ENCODE results near the gene HHATL.

HHATL gene

GRCh38 chr3:42692667-42693529, 9.7 kb downstream of the HHATL start:
- H3K4me3 ChIP-seq (ENCODE audit: control insufficient read depth, low read depth, low read length) = no peak overlapping the region
- TF ChIP-seq CTCF (IDR thresholded peaks at IDR 0.05; ENCODE audit: control insufficient read depth, insufficient read depth, low read depth, low read length, missing control alignments) = no peak
- no peak for DNase-seq (ENCODE audit: low read depth)

DNA sequence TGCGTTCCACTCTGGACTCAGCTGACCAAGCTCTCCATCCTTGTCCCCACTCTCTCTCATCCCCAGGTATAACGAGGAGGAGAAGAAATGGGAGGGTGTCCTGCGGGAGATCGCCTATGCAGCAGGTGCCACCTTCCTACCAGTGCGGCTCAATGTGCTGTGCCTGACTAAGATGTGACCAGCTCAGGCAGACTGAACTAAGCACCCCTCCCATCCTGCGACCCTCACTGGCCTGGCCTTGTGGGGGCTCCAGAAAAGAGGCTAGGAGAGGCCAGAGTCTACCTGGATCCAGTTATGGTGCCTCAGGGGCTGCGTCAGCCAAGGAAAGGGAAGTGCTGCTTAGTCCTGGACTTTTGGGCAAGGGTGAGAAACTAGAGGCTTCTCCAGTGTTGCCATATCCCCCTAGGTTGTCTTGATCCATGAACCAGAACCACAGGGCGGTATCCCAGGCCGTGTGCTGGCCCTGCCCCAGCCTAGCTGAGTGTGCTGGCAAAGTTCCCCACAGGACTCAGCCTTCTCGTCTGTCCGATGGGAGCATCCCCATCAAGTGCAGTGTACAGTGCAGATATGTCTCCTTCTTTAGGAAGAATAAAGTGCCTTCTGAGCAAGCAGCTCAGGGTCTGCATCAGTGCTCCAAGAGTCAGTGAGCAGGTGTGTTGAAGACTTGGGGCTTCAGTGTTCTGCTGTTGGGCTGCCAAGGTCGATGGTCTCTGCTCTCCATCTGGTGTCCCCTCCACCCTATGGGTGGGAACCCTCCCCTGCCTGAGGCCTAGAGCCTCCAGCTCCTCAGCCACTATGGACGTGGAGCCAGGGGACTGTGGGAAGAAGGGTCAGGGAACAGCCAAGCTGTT, 10.6 kb downstream of the HHATL start:
- H3K4me3 ChIP-seq (ENCODE audit: control insufficient read depth, low read depth, low read length) = no peak overlapping the region
- no peak for TF ChIP-seq CTCF (IDR thresholded peaks at IDR 0.05; ENCODE audit: control insufficient read depth, insufficient read depth, low read depth, low read length, missing control alignments)
- DNase-seq (ENCODE audit: low read depth) = no peak

DNA sequence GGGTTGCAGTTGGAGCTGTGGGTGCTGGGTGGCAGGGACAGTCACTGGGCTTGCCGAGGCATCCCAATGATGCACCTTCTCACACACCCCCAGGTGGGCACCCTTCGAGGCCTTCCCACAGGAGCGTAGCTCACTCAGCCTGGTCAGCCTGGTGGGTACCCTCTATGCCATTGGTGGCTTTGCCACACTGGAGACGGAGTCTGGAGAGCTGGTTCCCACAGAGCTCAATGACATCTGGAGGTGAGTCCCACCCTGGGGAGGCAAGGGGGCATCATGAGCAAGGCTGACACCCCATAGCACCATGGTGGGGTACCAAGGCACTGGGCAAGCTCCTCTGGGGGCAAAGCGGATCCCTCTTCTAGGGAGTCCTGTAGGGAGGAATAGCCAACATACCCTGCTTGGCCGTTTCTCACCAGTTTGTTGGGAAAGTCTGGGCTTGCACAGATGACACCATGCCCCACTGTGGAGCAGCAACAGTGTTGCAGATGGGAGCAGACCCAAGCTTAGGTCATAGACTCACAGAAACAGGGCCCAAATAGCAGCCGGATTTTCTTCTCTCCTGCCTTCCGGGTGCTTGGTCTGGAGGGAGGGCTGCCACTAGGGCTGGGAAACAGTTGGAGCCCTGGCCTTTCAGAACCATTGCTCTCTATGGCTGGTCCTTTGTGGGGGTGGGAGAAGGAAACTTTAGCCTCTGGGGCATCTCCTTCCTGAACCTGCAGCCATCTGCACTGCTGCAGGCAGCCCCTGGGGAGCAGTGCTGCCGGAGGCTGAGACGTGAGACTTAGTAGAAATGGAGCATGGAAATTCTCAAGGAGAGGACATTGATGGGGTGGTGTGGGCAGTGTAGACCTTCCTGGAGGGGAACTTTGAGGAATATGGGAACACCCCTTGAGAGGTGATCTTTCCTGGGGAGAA, 11.6 kb downstream of the HHATL start:
- no peak for DNase-seq (ENCODE audit: low read depth)
- no peak for TF ChIP-seq CTCF (IDR thresholded peaks at IDR 0.05; ENCODE audit: control insufficient read depth, insufficient read depth, low read depth, low read length, missing control alignments)
- H3K4me3 ChIP-seq (ENCODE audit: control insufficient read depth, low read depth, low read length) = no peak overlapping the region

GRCh38 chr3:42690191-42690590, 12.4 kb downstream of the HHATL start:
- no peak overlapping the region for H3K4me3 ChIP-seq (ENCODE audit: control insufficient read depth, low read depth, low read length)
- DNase-seq (ENCODE audit: low read depth) = no peak
- TF ChIP-seq CTCF (IDR thresholded peaks at IDR 0.05; ENCODE audit: control insufficient read depth, insufficient read depth, low read depth, low read length, missing control alignments) = no peak

- H3K4me3 ChIP-seq (ENCODE audit: control insufficient read depth, low read depth, low read length) = no peak overlapping the region
- TF ChIP-seq CTCF (IDR thresholded peaks at IDR 0.05; ENCODE audit: control insufficient read depth, insufficient read depth, low read depth, low read length, missing control alignments) = no peak
- no peak for DNase-seq (ENCODE audit: low read depth)
These were observed 13.1 kb downstream of the HHATL start for GRCh38 chr3:42689421-42690014.

Measured in AG09309 (cell line).